ENCODE measurements around the gene CDH12. TPM values are rescaled to one million over a fixed set of nuclear protein-coding genes. Genes with fewer than 3 reads are reported as not detected.

CDH12 gene
- total RNA-seq, 1 experiment from 2014 or later, result not detected

GRCh38 chr5:21817668-21818369, 1035.3 kb downstream of the CDH12 start:
- no peaks in the 10 kb centered on the region for H3K9me3 Mint-ChIP-seq
- Histone ChIP-seq H3K79me2 (ENCODE audit: insufficient read depth, low read length) (no peaks in the 10 kb centered on the region), H2BK5ac (ENCODE audit: insufficient read length, low read length) (no peak overlapping the region), H3K27me3 (ENCODE audit: insufficient read depth, low read length) (no peaks in the 10 kb centered on the region), H4K8ac (replicated peaks; ENCODE audit: insufficient read length, low read depth, low read length) (no peak overlapping the region), H3K14ac (ENCODE audit: insufficient read depth, low read length) (no peak overlapping the region), H3K9ac (ENCODE audit: extremely low read depth, insufficient read length, low read length) (no peak overlapping the region), H4K91ac (ENCODE audit: insufficient read length, low read depth, low read length) (no peak overlapping the region), H4K5ac (ENCODE audit: insufficient read length, low read depth, low read length) (no peak overlapping the region), H3T11ph (ENCODE audit: low read length) (no peak overlapping the region), H3K9me3 (ENCODE audit: control insufficient read depth, low read depth, low read length) (no peaks in the 10 kb centered on the region), H3K4me1 (ENCODE audit: insufficient read depth, low read length) (no peaks in the 10 kb centered on the region), H2BK20ac (ENCODE audit: low read depth, low read length, poor library complexity, severe bottlenecking) (no peak overlapping the region), H2BK120ac (ENCODE audit: low read depth, low read length, poor library complexity, severe bottlenecking) (no peak overlapping the region), H3K79me1 (ENCODE audit: insufficient read depth, low read depth, low read length, poor library complexity, severe bottlenecking) (no peaks in the 10 kb centered on the region), H2AFZ (ENCODE audit: low read length) (no peak overlapping the region), H2BK15ac (ENCODE audit: low read depth, low read length) (no peak overlapping the region), H3K4me2 (ENCODE audit: insufficient read depth, insufficient read length, low read length) (no peak overlapping the region), H3K4ac (ENCODE audit: low read depth, low read length) (no peak overlapping the region), H4K20me1 (ENCODE audit: control insufficient read depth, insufficient read depth, insufficient read length) (no peaks in the 10 kb centered on the region), H3K18ac (ENCODE audit: insufficient read length, low read depth, low read length) (no peak overlapping the region), H3K56ac (ENCODE audit: insufficient read length, low read depth, low read length) (no peak overlapping the region), H3K27ac (ENCODE audit: insufficient read length, low read depth, low read length) (no peak overlapping the region), H2AK5ac (ENCODE audit: insufficient read length, low read length) (no peak overlapping the region), H2BK12ac (ENCODE audit: insufficient read length, low read depth, low read length) (no peak overlapping the region), H3K23me2 (ENCODE audit: insufficient read length, low read depth, low read length, poor library complexity, severe bottlenecking) (no peaks in the 10 kb centered on the region), H3K23ac (ENCODE audit: insufficient read length, low read depth, low read length) (no peak overlapping the region)
- no peak overlapping the region for H3K4me3 Mint-ChIP-seq
- no peaks in the 10 kb centered on the region; the same call in 1 of the 2 replicates for H3K27me3 Mint-ChIP-seq (ENCODE audit: low read depth)
- H3K27ac Mint-ChIP-seq, result no peak overlapping the region
- WGBS (ENCODE audit: extremely low coverage, insufficient read length, low lambda C conversion rate), result no CpG with 5 or more reads among the region's 5 CpGs
- no peaks in the 10 kb centered on the region for H3K36me3 Mint-ChIP-seq (ENCODE audit: insufficient read depth in 1 of 3, low read depth in 3 of 3)
- H3K4me1 Mint-ChIP-seq, result 0 out of 4 replicates have a peak, but pooled peaks cover 0 to 3% of the 10 kb centered on the region in 2 experiments
- DNase-seq, result no peak
- peak; percentile 67 for TF ChIP-seq CTCF (conservative IDR thresholded peaks at IDR 0.05)
